ENCODE measurements around the gene FYN.

DNA sequence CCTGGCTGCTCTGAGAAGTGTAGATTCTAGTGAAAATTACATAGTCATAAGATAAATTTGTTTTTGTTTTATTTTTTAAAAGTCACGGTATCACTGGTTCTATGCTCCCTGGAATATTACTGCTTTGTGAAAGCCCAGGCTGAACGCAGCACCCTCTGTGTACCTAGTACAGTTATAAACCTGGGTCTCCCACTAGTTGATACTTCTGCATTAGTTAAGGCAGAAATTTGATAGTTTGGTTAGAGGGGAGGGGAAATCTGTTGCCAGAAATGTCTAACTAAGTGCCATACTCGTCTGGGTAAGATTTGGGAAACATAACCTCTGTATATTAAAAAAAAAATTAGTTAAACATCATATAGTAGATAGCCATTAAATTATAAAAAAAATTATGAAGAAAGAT, 156.9 kb downstream of the FYN start:
- TF ChIP-seq POLR2AphosphoS5 (IDR thresholded peaks at IDR 0.05; ENCODE audit: low read depth, low read length) = no peak
- no peak for TF ChIP-seq POLR2A (IDR thresholded peaks at IDR 0.05; ENCODE audit: low read depth, low read length)
- no peak for TF ChIP-seq TAF1 (IDR thresholded peaks at IDR 0.05; ENCODE audit: low read depth, low read length)
- no peak for TF ChIP-seq POU2F2 (IDR thresholded peaks at IDR 0.05; ENCODE audit: low read depth, low read length)
- no peak for TF ChIP-seq PAX5 (IDR thresholded peaks at IDR 0.05; ENCODE audit: insufficient read depth, low read length, severe bottlenecking)

All from GM12891 (cell line).